Measurements from ENCODE around the gene D2HGDH. TPM values are rescaled to one million over a fixed set of nuclear protein-coding genes. Genes with fewer than 3 reads are reported as not detected.

Gene D2HGDH
- total RNA-seq, 1 donor from 2014 or later, result 55.4 TPM

- no peak overlapping the region for H3K27ac Mint-ChIP-seq
- CTCF ChIA-PET, result no interaction called here
- H3K27me3 Mint-ChIP-seq, result no peaks in the 10 kb centered on the region
- ATAC-seq (ENCODE audit: low read depth), result no peak
- H3K36me3 Mint-ChIP-seq (ENCODE audit: low read depth), result peaks cover 36% of the 10 kb centered on the region
- intact Hi-C loops (cut with micrococcal nuclease), result no loop called here
- TF ChIP-seq CTCF (IDR thresholded peaks at IDR 0.05), result no peak
- H3K4me1 Mint-ChIP-seq, result peaks cover 26% of the 10 kb centered on the region
- H3K9me3 Mint-ChIP-seq, result no peaks in the 10 kb centered on the region
- no peak overlapping the region for H3K4me3 Mint-ChIP-seq
- no peak for DNase-seq
- POLR2A ChIA-PET, result no interaction called here
These were observed 44.2 kb upstream of the D2HGDH start for GRCh38 chr2:241690202-241690717.

GRCh38 chr2:241692448-241692847 is 42.0 kb upstream of the D2HGDH start:
- no peak for DNase-seq
- H3K36me3 Mint-ChIP-seq (ENCODE audit: low read depth), result peaks cover 39% of the 10 kb centered on the region
- ATAC-seq (ENCODE audit: low read depth), result no peak
- peaks cover 17% of the 10 kb centered on the region for H3K4me1 Mint-ChIP-seq
- no peak for TF ChIP-seq CTCF (IDR thresholded peaks at IDR 0.05)
- ChIA-PET POLR2A (interaction anchor here (1.6 kb wide), 1 partner anchor 10 kb away, joined by 6 read pairs; the partner anchor contains the start of gene ING5), CTCF (no interaction called here)
- H3K27ac Mint-ChIP-seq, result no peak overlapping the region
- H3K4me3 Mint-ChIP-seq, result no peak overlapping the region
- H3K9me3 Mint-ChIP-seq, result no peaks in the 10 kb centered on the region
- intact Hi-C loops (cut with micrococcal nuclease), result no loop called here
- no peaks in the 10 kb centered on the region for H3K27me3 Mint-ChIP-seq

- Mint-ChIP-seq H3K27me3 (no peaks in the 10 kb centered on the region), H3K27ac (no peak overlapping the region), H3K9me3 (no peaks in the 10 kb centered on the region), H3K4me1 (peaks cover 7% of the 10 kb centered on the region), H3K4me3 (no peak overlapping the region), H3K36me3 (ENCODE audit: low read depth) (peaks cover 27% of the 10 kb centered on the region)
- TF ChIP-seq CTCF (IDR thresholded peaks at IDR 0.05), result no peak
- POLR2A ChIA-PET, result no interaction called here
- DNase-seq (no peak), ATAC-seq (ENCODE audit: low read depth) (no peak)
- intact Hi-C loops (cut with micrococcal nuclease), result no loop called here
- CTCF ChIA-PET, result no interaction called here
These were observed 38.8 kb upstream of the D2HGDH start for GRCh38 chr2:241695651-241696050.

- intact Hi-C loops (cut with micrococcal nuclease), result loop anchor here (1.0 to 5.0 kb wide), 5 partner anchors 33 to 1140 kb away; partner anchors contain the start of genes D2HGDH, HDLBP, SEPTIN2 and STK25
- peaks cover 26% of the 10 kb centered on the region for H3K4me1 Mint-ChIP-seq
- H3K4me3 Mint-ChIP-seq, result peak overlapping the region; percentile 87
- no peak for ATAC-seq (ENCODE audit: low read depth)
- no peak for TF ChIP-seq CTCF (IDR thresholded peaks at IDR 0.05)
- no peak for DNase-seq
- ChIA-PET POLR2A (interaction anchor here (0.5 to 6.6 kb wide), 21 partner anchors 9 to 1114 kb away, joined by 3 to 117 read pairs (median 5); partner anchors contain the start of genes ATG4B, CAPN10, D2HGDH and DTYMK), CTCF (interaction anchor here (1.5 to 1.9 kb wide), 2 partner anchors 33 to 177 kb away, joined by 5 to 13 read pairs; partner anchors contain the start of gene D2HGDH)
- no peaks in the 10 kb centered on the region for H3K27me3 Mint-ChIP-seq
- H3K9me3 Mint-ChIP-seq, result no peaks in the 10 kb centered on the region
- H3K27ac Mint-ChIP-seq, result peak overlapping the region; percentile 86
- peaks cover 20% of the 10 kb centered on the region for H3K36me3 Mint-ChIP-seq (ENCODE audit: low read depth)
These were observed 33.4 kb upstream of the D2HGDH start for GRCh38 chr2:241701149-241701398.

- Mint-ChIP-seq H3K27ac (peak within 1 kb of the TSS; percentile 86), H3K36me3 (ENCODE audit: low read depth) (peaks cover 21% of the 10 kb centered on the region), H3K9me3 (no peaks in the 10 kb centered on the region), H3K4me1 (peaks cover 26% of the 10 kb centered on the region), H3K4me3 (peak within 1 kb of the TSS; percentile 87), H3K27me3 (no peaks in the 10 kb centered on the region)
- intact Hi-C loops (cut with micrococcal nuclease), result loop anchor here (1.0 to 5.0 kb wide), 10 partner anchors 15 to 1140 kb away; partner anchors contain the start of genes ATG4B, D2HGDH, DTYMK and HDLBP
- ATAC-seq (ENCODE audit: low read depth) (peak; percentile 65), DNase-seq (peak; percentile 99)
- ChIA-PET POLR2A (interaction anchor here (0.5 to 6.6 kb wide), 31 partner anchors 9 to 1140 kb away, joined by 3 to 117 read pairs (median 4); partner anchors contain the start of genes ATG4B, CAPN10, D2HGDH and DTYMK), CTCF (interaction anchor here (0.8 to 2.1 kb wide), 5 partner anchors 13 to 249 kb away, joined by 3 to 13 read pairs (median 5); partner anchors contain the start of genes D2HGDH and DTYMK)
- TF ChIP-seq CTCF (IDR thresholded peaks at IDR 0.05), result no peak
These were observed 32.9 kb upstream of the D2HGDH start, which contains the start of gene ING5 for GRCh38 chr2:241701399-241702154. TSS of gene ING5 (plus strand) at chr2:241702039. CDS start at chr2:241702066, 27 bp downstream.

Data from activated B cell treated with CpG ODN at 0.5 μM for 24 hours (primary cell).